ENCODE results near the gene NR5A1. TPM values are rescaled to one million over a fixed set of nuclear protein-coding genes. Genes with fewer than 3 reads are reported as not detected.
A peak's percentile ranks its signal among the peaks of the same experiment; 100 is the strongest.

Gene NR5A1
- polyA plus RNA-seq, 3 donors: not detected

DNA sequence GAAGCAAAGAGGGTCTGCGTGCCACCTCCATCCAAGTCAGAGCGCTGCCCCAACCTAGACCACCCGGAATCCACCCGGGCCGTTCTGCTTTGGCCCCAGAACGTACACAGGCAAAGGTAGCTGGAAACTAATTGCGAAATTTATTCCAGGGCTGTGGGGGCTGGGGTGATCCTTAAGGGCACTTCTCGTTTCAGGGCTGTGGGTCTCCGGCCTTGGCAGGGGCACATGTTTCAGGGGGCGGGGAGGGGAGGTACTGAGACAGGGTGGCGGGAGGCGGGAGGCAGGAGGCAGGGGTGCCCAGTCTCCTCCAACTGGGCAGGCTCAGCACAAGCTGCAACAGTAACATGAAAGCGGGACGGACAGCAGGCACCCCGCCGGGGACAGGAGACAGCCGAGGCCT, 26.1 kb downstream of the NR5A1 start:
- H3K36me3 Mint-ChIP-seq: no peaks in the 10 kb centered on the region
- Histone ChIP-seq H3K36me3 (replicated peaks in 1 of 2; ENCODE audit: control insufficient read depth in 1 of 2, insufficient read depth in 2 of 2, low read length in 2 of 2) (no peaks in the 10 kb centered on the region), H4K20me1 (ENCODE audit: insufficient read depth, low read length) (no peaks in the 10 kb centered on the region), H3K4me3 (replicated peaks in 1 of 3; ENCODE audit: low read depth in 2 of 3, low read length in 3 of 3) (no peak overlapping the region), H3K79me2 (ENCODE audit: insufficient read depth, low read length) (no peaks in the 10 kb centered on the region), H2AFZ (ENCODE audit: insufficient read depth, low read depth, low read length, poor library complexity, severe bottlenecking) (no peak overlapping the region), H3K27ac (ENCODE audit: low read depth in 1 of 2, low read length in 2 of 2) (no peak overlapping the region), H3K9ac (ENCODE audit: insufficient read depth, low read length, poor library complexity, severe bottlenecking) (no peak overlapping the region), H3K4me1 (ENCODE audit: control insufficient read depth in 1 of 2, insufficient read depth in 2 of 2, low read length in 2 of 2) (peaks cover 14 to 21% of the 10 kb centered on the region in 2 donors), H3K4me2 (replicated peaks; ENCODE audit: extremely low read depth, low read length, poor library complexity, severe bottlenecking) (no peak overlapping the region), H3K27me3 (ENCODE audit: control insufficient read depth in 2 of 2, insufficient read depth in 2 of 2, low read length in 2 of 2) (peaks cover 0 to 24% of the 10 kb centered on the region in 2 donors), H3K9me3 (replicated peaks in 1 of 2; ENCODE audit: control insufficient read depth in 1 of 2, insufficient read depth in 1 of 2, low read length in 2 of 2) (no peaks in the 10 kb centered on the region)
- no peak overlapping the region for H3K4me3 Mint-ChIP-seq
- 30% methylated on average over 10 of the region's 17 CpGs for WGBS (ENCODE audit: insufficient coverage)
- H3K4me1 Mint-ChIP-seq: peaks cover 13% of the 10 kb centered on the region
- peaks cover 16 to 44% (median 20%) of the 10 kb centered on the region in 3 donors for H3K27me3 Mint-ChIP-seq (ENCODE audit: low read depth in 3 of 3)
- no peak for DNase-seq
- peaks cover 0 to 6% (median 0%) of the 10 kb centered on the region in 7 donors for H3K9me3 Mint-ChIP-seq
- intact Hi-C loops (cut with micrococcal nuclease): no loop called here
- no peak overlapping the region for H3K27ac Mint-ChIP-seq
- TF ChIP-seq, protein P1, sequence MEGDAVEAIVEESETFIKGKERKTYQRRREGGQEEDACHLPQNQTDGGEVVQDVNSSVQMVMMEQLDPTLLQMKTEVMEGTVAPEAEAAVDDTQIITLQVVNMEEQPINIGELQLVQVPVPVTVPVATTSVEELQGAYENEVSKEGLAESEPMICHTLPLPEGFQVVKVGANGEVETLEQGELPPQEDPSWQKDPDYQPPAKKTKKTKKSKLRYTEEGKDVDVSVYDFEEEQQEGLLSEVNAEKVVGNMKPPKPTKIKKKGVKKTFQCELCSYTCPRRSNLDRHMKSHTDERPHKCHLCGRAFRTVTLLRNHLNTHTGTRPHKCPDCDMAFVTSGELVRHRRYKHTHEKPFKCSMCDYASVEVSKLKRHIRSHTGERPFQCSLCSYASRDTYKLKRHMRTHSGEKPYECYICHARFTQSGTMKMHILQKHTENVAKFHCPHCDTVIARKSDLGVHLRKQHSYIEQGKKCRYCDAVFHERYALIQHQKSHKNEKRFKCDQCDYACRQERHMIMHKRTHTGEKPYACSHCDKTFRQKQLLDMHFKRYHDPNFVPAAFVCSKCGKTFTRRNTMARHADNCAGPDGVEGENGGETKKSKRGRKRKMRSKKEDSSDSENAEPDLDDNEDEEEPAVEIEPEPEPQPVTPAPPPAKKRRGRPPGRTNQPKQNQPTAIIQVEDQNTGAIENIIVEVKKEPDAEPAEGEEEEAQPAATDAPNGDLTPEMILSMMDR (IDR thresholded peaks at IDR 0.05): no peak

DNA sequence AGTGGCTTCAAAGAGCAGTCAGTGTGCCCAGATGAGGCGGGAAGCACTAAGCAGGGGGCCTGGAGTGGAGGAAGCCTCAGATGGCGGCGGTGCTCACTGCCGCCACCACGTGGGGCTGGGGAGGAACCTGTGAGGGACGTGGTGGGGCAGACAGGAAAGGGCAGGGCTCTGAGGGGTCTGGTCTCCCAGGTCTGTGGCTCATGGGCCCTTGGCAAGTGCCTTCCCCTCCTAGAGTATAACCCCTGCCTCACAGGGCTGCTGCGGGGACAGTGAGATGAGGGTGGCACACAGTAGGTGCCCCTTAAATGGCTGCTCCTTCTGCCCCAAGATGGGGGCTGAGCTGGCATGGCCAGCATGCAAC, 26.6 kb downstream of the NR5A1 start:
- Histone ChIP-seq H3K27ac (ENCODE audit: low read depth in 1 of 2, low read length in 2 of 2) (no peak overlapping the region), H2AFZ (ENCODE audit: insufficient read depth, low read depth, low read length, poor library complexity, severe bottlenecking) (no peak overlapping the region)

More for the DNA sequence above, 26.6 kb downstream of the NR5A1 start:
- H3K79me2 ChIP-seq (ENCODE audit: insufficient read depth, low read length): no peaks in the 10 kb centered on the region
- Mint-ChIP-seq H3K4me1 (peaks cover 18% of the 10 kb centered on the region), H3K27ac (no peak overlapping the region), H3K9me3 (peaks cover 0 to 6% (median 0%) of the 10 kb centered on the region in 7 donors), H3K36me3 (no peaks in the 10 kb centered on the region), H3K27me3 (ENCODE audit: low read depth in 3 of 3) (peaks cover 16 to 40% (median 20%) of the 10 kb centered on the region in 3 donors), H3K4me3 (no peak overlapping the region)
- intact Hi-C loops (cut with micrococcal nuclease): no loop called here
- H3K9me3 ChIP-seq (replicated peaks in 1 of 2; ENCODE audit: control insufficient read depth in 1 of 2, insufficient read depth in 1 of 2, low read length in 2 of 2): no peaks in the 10 kb centered on the region
- H3K4me2 ChIP-seq (replicated peaks; ENCODE audit: extremely low read depth, low read length, poor library complexity, severe bottlenecking): no peak overlapping the region
- H4K20me1 ChIP-seq (ENCODE audit: insufficient read depth, low read length): no peaks in the 10 kb centered on the region
- no peak overlapping the region for H3K4me3 ChIP-seq (replicated peaks in 1 of 3; ENCODE audit: low read depth in 2 of 3, low read length in 3 of 3)
- no peaks in the 10 kb centered on the region for H3K36me3 ChIP-seq (replicated peaks in 1 of 2; ENCODE audit: control insufficient read depth in 1 of 2, insufficient read depth in 2 of 2, low read length in 2 of 2)
- peaks cover 0 to 23% of the 10 kb centered on the region in 2 donors for H3K27me3 ChIP-seq (ENCODE audit: control insufficient read depth in 2 of 2, insufficient read depth in 2 of 2, low read length in 2 of 2)
- WGBS (ENCODE audit: insufficient coverage): 5% methylated on average over 5 of the region's 7 CpGs
- H3K4me1 ChIP-seq (ENCODE audit: control insufficient read depth in 1 of 2, insufficient read depth in 2 of 2, low read length in 2 of 2): peaks cover 20 to 26% of the 10 kb centered on the region in 2 donors
- TF ChIP-seq, protein P1 (IDR thresholded peaks at IDR 0.05): peak; percentile 21
- DNase-seq: no peak
- no peak overlapping the region for H3K9ac ChIP-seq (ENCODE audit: insufficient read depth, low read length, poor library complexity, severe bottlenecking)
